Prostate gland (tissue), 2 donors: ENCODE data around the gene NRDC. TPM values are rescaled to one million over a fixed set of nuclear protein-coding genes. Genes with fewer than 3 reads are reported as not detected.

Experiments used
- DNase-seq: peaks from one replicate; pipeline ENCODE4 v3.0.0-alpha.2; 2019; ENCODE audit warnings: low spot score
- H3K27ac ChIP-seq, 2 donors: fragments of 200-600 bp; sonication (generic); 2 replicates each; pipeline ENCODE4 v1.5.1; 2017 to 2019
- H3K27me3 ChIP-seq: fragments of 200-600 bp; sonication (generic); replicated peaks from 2 replicates; pipeline ENCODE4 v1.5.1; 2019; ENCODE audit not compliant: insufficient read depth
- H3K36me3 ChIP-seq, 2 donors: fragments of 200-600 bp; sonication (generic); 1 replicate in 1 of 2; 2 replicates in 1 of 2; pipeline versions ENCODE4 v1.5.1 to v1.8.1; 2017 to 2019
- H3K4me1 ChIP-seq: fragments of 200-600 bp; sonication (generic); replicated peaks from 2 replicates; pipeline ENCODE4 v1.5.1; 2019
- H3K4me3 ChIP-seq, 2 donors: fragments of 200-600 bp; sonication (generic); 2 replicates each; pipeline ENCODE4 v1.5.1; 2017 to 2019
- H3K9me3 ChIP-seq: fragments of 200-600 bp; sonication (generic); 2 replicates; pipeline ENCODE4 v1.5.1; 2017
- POLR2A ChIP-seq: fragments of 450-650 bp; IDR thresholded peaks from one replicate; pipeline ENCODE4 v1.6.1; 2016; ENCODE audit warnings: antibody characterized with exemption, mild to moderate bottlenecking
- POLR2AphosphoS5 ChIP-seq: sonication (generic); formaldehyde crosslinking; IDR thresholded peaks from one replicate; pipeline ENCODE4 v1.6.1; 2017; ENCODE audit warnings: antibody characterized with exemption
- WGBS: methylation state at CpG from one replicate; pipeline ENCODE4 v1.1.5; 2018; 5-methylcytosine and 5-hydroxymethylcytosine counted together
- intact Hi-C: fragments of 100-400 bp; cut with DNase I; formaldehyde crosslinking; loops from one replicate; pipeline ENCODE4 v1.14.2; 2022
- total RNA-seq, 2 donors: library from RNA; depleted of rRNA; stranded (reverse); fragments of >200 nt; gene quantifications; one replicate each; pipeline ENCODE4 v1.1.0, GENCODE V29; 2016
- TF ChIP-seq, protein P1 (sequence below), 4 experiments: fragments of 200-600 bp in 2 of 4; fragments of 450-650 bp in 2 of 4; sonication (generic) in 2 of 4; IDR thresholded peaks; 1 replicate in 3 of 4; 2 replicates in 1 of 4; pipeline ENCODE4 v1.5.1; 2016 to 2019; ENCODE audit warnings: antibody characterized with exemption in 4 of 4, mild to moderate bottlenecking in 2 of 4, moderate library complexity in 2 of 4

NRDC gene
- total RNA-seq, 2 donors from 2014 or later = 48.5 to 67.7 TPM

DNA sequence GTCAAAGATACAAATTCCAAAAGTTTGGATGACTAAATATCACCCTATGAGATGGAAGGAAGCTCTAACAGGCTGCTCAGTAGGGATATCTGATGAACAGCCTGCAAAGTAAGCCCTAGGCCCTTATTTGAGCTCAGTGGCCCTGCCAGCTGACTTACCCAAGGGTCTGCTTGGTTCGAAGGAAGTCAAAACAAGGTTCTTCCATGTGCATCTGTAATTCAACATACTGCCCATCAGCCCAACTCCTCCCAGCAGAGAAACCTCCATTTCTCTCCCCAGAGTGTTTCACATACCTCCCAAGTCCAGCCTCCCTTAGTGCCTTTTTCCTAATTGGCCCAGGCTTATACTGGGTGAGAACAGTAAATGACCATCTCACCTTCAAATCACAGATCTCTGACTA, 86.6 kb downstream of the NRDC start:
- WGBS = 92% methylated on average over 1 of the region's 1 CpG
- intact Hi-C loops = no loop called here
- H3K36me3 ChIP-seq = peaks cover 0 to 5% of the 10 kb centered on the region in 2 donors
- no peaks in the 10 kb centered on the region for H3K27me3 ChIP-seq
- TF ChIP-seq POLR2A (no peak), POLR2AphosphoS5 (no peak)
- TF ChIP-seq, protein P1, sequence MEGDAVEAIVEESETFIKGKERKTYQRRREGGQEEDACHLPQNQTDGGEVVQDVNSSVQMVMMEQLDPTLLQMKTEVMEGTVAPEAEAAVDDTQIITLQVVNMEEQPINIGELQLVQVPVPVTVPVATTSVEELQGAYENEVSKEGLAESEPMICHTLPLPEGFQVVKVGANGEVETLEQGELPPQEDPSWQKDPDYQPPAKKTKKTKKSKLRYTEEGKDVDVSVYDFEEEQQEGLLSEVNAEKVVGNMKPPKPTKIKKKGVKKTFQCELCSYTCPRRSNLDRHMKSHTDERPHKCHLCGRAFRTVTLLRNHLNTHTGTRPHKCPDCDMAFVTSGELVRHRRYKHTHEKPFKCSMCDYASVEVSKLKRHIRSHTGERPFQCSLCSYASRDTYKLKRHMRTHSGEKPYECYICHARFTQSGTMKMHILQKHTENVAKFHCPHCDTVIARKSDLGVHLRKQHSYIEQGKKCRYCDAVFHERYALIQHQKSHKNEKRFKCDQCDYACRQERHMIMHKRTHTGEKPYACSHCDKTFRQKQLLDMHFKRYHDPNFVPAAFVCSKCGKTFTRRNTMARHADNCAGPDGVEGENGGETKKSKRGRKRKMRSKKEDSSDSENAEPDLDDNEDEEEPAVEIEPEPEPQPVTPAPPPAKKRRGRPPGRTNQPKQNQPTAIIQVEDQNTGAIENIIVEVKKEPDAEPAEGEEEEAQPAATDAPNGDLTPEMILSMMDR (IDR thresholded peaks at IDR 0.05) = no peak
- H3K9me3 ChIP-seq = no peaks in the 10 kb centered on the region
- DNase-seq = no peak
- H3K4me3 ChIP-seq = no peak overlapping the region
- no peaks in the 10 kb centered on the region for H3K4me1 ChIP-seq
- H3K27ac ChIP-seq = no peak overlapping the region

DNA sequence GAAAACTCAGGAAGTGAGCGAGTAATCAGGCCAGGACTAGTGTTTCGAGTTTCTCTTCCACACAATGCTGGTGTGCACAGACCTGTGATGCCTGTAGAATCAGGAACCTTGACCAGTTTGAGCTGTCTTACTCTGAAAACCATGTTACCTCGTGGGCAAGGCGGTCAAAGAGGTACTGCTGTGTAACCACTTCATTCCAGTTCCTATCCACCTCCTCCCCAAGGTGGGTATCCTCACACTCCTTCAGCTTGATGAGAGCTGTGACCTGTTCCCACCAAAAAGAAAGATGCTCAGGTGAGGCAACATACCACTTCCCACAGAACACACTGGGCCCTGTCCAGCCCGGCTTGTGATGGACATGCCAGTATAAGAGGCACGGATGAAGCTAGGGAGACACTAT, 88.1 kb downstream of the NRDC start:
- Histone ChIP-seq H3K4me1 (no peaks in the 10 kb centered on the region), H3K9me3 (no peaks in the 10 kb centered on the region), H3K27me3 (no peaks in the 10 kb centered on the region), H3K36me3 (peaks cover 0 to 11% of the 10 kb centered on the region in 2 donors), H3K27ac (no peak overlapping the region), H3K4me3 (no peak overlapping the region)
- intact Hi-C loops = no loop called here
- no peak for DNase-seq
- 94% methylated on average over 6 of the region's 6 CpGs for WGBS
- TF ChIP-seq POLR2A (no peak), POLR2AphosphoS5 (no peak)
- TF ChIP-seq, protein P1 (IDR thresholded peaks at IDR 0.05) = no peak

DNA sequence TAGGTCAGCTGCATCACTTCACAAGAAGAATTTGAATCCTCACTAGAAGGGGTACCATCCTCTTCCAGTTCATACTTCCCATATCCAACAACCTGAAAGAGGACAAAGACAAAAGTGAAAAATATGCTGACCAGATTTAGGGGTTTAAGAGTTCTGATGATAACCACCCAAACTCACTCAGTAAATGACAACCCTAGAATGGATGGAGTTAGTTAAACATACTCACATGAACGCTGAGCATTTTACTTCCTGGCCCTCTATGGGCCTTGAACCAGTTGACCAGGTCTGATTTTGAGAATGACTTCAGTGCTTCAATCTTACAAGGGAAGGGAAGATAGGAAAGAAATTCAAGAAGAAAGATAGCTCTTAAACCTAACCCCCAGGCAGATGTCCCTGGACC, 89.2 kb downstream of the NRDC start:
- 92% methylated on average over 1 of the region's 1 CpG for WGBS
- TF ChIP-seq POLR2A = no peak
- no peaks in the 10 kb centered on the region for H3K27me3 ChIP-seq
- no peaks in the 10 kb centered on the region for H3K4me1 ChIP-seq
- H3K36me3 ChIP-seq = peaks cover 0 to 11% of the 10 kb centered on the region in 2 donors
- no peak for DNase-seq
- intact Hi-C loops = no loop called here
- no peaks in the 10 kb centered on the region for H3K9me3 ChIP-seq
- H3K27ac ChIP-seq = peak overlapping the region in 1 of 2 donors; percentile 14
- no peak overlapping the region for H3K4me3 ChIP-seq

DNA sequence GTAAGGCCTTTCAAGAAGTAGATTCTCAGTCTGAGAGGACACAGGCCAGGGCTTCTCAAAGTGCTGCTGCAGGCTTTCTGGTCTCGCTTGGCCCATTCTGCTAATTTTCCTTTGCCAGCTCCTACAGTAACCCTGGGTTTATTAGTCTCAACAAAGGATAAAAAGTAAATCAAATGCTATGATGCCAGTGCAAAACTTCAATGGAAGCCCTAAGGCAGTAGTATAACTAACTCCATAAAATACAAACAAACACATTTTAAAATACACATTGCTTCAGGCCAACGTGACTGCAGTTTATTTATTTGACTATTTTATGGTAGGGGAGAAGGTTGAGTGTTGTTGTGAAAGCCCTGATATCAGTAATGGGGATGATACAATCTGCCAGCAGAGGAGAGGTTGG, 89.6 kb downstream of the NRDC start:
- Histone ChIP-seq H3K27me3 (no peaks in the 10 kb centered on the region), H3K4me3 (no peak overlapping the region), H3K4me1 (no peaks in the 10 kb centered on the region), H3K9me3 (no peaks in the 10 kb centered on the region), H3K27ac (peak overlapping the region in 1 of 2 donors; percentile 14), H3K36me3 (peaks cover 0 to 11% of the 10 kb centered on the region in 2 donors)
- intact Hi-C loops = no loop called here
- no peak for DNase-seq
- WGBS = 24% methylated on average over 2 of the region's 2 CpGs
- peak; percentile 26 for TF ChIP-seq POLR2AphosphoS5
- TF ChIP-seq, protein P1 (IDR thresholded peaks at IDR 0.05) = no peak

DNA sequence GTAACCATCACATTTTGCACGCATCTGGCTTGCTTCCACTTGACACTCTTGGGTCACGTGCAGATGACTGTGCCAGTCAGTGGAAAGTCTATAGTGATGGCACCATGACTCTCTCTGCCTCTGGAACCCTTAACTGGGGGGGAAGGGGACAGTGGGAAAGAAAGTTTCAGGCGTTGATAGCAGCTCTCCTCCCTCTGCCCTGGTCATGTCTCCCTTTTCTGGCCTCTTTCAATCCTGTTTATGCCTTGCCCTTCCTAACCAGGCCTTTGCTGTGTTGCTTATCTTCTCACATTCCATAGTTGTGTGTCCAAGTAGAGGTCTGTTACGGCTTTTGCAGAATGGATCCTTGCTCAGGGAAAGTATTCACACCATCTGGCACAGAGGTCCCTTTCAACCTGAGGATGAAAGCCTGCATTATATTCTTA, 93.5 kb downstream of the NRDC start:
- no peak for DNase-seq
- Histone ChIP-seq H3K4me1 (no peaks in the 10 kb centered on the region), H3K27me3 (no peaks in the 10 kb centered on the region), H3K9me3 (no peaks in the 10 kb centered on the region), H3K36me3 (peaks cover 0 to 7% of the 10 kb centered on the region in 2 donors), H3K4me3 (no peak overlapping the region), H3K27ac (no peak overlapping the region)
- TF ChIP-seq POLR2A = no peak
- no peak for TF ChIP-seq POLR2AphosphoS5
- TF ChIP-seq, protein P1 (IDR thresholded peaks at IDR 0.05) = no peak
- 91% methylated on average over 4 of the region's 4 CpGs for WGBS
- intact Hi-C loops = no loop called here
